A673 (cell line): ENCODE data around the gene KBTBD13. TPM values are rescaled to one million over a fixed set of nuclear protein-coding genes. Genes with fewer than 3 reads are reported as not detected.
A peak's percentile ranks its signal among the peaks of the same experiment; 100 is the strongest.

Experiments
- BruUV-seq: library from RNA; stranded (reverse); fragments of 400-500 nt; replicated peaks from 2 replicates; lab custom pipeline; 2021; lab: Mats Ljungman, UMichigan
- CTCF ChIA-PET: fragments of 300-600 bp; sonication (Branson Sonifier 250); formaldehyde crosslinking; loops from one replicate; lab custom pipeline; 2022; ENCODE audit warnings: antibody characterized with exemption; lab: Charles Lee
- POLR2A ChIA-PET: fragments of 300-600 bp; sonication (Branson Sonifier 250); formaldehyde crosslinking; loops from one replicate; lab custom pipeline; 2022; ENCODE audit warnings: antibody characterized with exemption; ENCODE audit not compliant: low non-redundant PET; lab: Charles Lee
- DNase-seq: peaks from one replicate; pipeline ENCODE4 v3.0.0-alpha.2; 2015; ENCODE audit warnings: low spot score
- H3K27ac ChIP-seq: fragments of 200-600 bp; sonication (generic); 2 replicates; pipeline ENCODE4 v1.5.1; 2016; ENCODE audit warnings: mixed run types, low read depth, mild to moderate bottlenecking, mixed read lengths, antibody characterized with exemption, low read length; ENCODE audit not compliant: poor library complexity, severe bottlenecking
- H3K27me3 ChIP-seq: fragments of 200-600 bp; sonication (generic); replicated peaks from 2 replicates; pipeline ENCODE4 v1.6.1; 2017; ENCODE audit warnings: mixed run types, low read depth, mild to moderate bottlenecking, mixed read lengths, antibody characterized with exemption, low read length; ENCODE audit not compliant: insufficient read depth, poor library complexity
- H3K36me3 ChIP-seq: fragments of 200-600 bp; sonication (generic); 2 replicates; pipeline ENCODE4 v1.6.1; 2016; ENCODE audit warnings: mixed run types, mild to moderate bottlenecking, mixed read lengths, antibody characterized with exemption, low read length; ENCODE audit not compliant: insufficient read depth, poor library complexity, severe bottlenecking
- H3K4me1 ChIP-seq: fragments of 200-600 bp; sonication (generic); 2 replicates; pipeline ENCODE4 v1.6.1; 2017; ENCODE audit warnings: mixed run types, mild to moderate bottlenecking, mixed read lengths, antibody characterized with exemption, low read length; ENCODE audit not compliant: insufficient read depth, poor library complexity, severe bottlenecking
- H3K4me3 ChIP-seq: fragments of 200-600 bp; sonication (generic); 2 replicates; pipeline ENCODE4 v1.5.1; 2016; ENCODE audit warnings: low read depth, mixed run types, mild to moderate bottlenecking, mixed read lengths, low read length; ENCODE audit not compliant: poor library complexity, severe bottlenecking
- H3K9me3 ChIP-seq: fragments of 200-600 bp; sonication (generic); 2 replicates; pipeline ENCODE4 v1.6.1; 2016; ENCODE audit warnings: mixed run types, low read depth, mild to moderate bottlenecking, mixed read lengths, antibody characterized with exemption, low read length; ENCODE audit not compliant: poor library complexity, severe bottlenecking
- EZH2 ChIP-seq: fragments of 200-600 bp; sonication (generic); IDR thresholded peaks from 2 replicates; pipeline ENCODE4 v1.6.1; 2017; ENCODE audit warnings: borderline replicate concordance, low read depth, mild to moderate bottlenecking, mixed read lengths, antibody characterized with exemption, low read length; ENCODE audit not compliant: poor library complexity, severe bottlenecking
- intact Hi-C: fragments of 100-400 bp; cut with micrococcal nuclease; formaldehyde crosslinking; loops from one replicate; pipeline ENCODE4 v1.10.0; 2022; ENCODE audit not compliant: unreplicated experiment
- total RNA-seq: library from RNA; stranded (reverse); gene quantifications from 2 replicates; pipeline ENCODE4 v1.2.3, GENCODE V29; 2021
- TF ChIP-seq, protein P1 (sequence below): fragments of 300-800, 200-600 bp; sonication (generic); conservative IDR thresholded peaks from 2 replicates; pipeline ENCODE4 v1.5.1; 2017; ENCODE audit warnings: low read depth, mild to moderate bottlenecking, antibody characterized with exemption, low read length, moderate library complexity, mixed read lengths

Gene KBTBD13
- total RNA-seq, 1 experiment from 2014 or later = not detected

- intact Hi-C loops = no loop called here
- H3K4me3 ChIP-seq = no peak overlapping the region
- no peak for DNase-seq
- H3K4me1 ChIP-seq = no peaks in the 10 kb centered on the region
- H3K27ac ChIP-seq = no peak overlapping the region
- TF ChIP-seq, protein P1, sequence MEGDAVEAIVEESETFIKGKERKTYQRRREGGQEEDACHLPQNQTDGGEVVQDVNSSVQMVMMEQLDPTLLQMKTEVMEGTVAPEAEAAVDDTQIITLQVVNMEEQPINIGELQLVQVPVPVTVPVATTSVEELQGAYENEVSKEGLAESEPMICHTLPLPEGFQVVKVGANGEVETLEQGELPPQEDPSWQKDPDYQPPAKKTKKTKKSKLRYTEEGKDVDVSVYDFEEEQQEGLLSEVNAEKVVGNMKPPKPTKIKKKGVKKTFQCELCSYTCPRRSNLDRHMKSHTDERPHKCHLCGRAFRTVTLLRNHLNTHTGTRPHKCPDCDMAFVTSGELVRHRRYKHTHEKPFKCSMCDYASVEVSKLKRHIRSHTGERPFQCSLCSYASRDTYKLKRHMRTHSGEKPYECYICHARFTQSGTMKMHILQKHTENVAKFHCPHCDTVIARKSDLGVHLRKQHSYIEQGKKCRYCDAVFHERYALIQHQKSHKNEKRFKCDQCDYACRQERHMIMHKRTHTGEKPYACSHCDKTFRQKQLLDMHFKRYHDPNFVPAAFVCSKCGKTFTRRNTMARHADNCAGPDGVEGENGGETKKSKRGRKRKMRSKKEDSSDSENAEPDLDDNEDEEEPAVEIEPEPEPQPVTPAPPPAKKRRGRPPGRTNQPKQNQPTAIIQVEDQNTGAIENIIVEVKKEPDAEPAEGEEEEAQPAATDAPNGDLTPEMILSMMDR = no peak
- TF ChIP-seq EZH2 = no peak
- no TSS peak for BruUV-seq
- no peaks in the 10 kb centered on the region for H3K27me3 ChIP-seq
- peaks cover 5% of the 10 kb centered on the region for H3K36me3 ChIP-seq
- no peaks in the 10 kb centered on the region for H3K9me3 ChIP-seq
- ChIA-PET POLR2A (no interaction called here), CTCF (no interaction called here)
Observed at GRCh38 chr15:65100442-65100841, 23.9 kb downstream of the KBTBD13 start.

- Histone ChIP-seq H3K27me3 (no peaks in the 10 kb centered on the region), H3K27ac (no peak overlapping the region), H3K4me1 (no peaks in the 10 kb centered on the region), H3K9me3 (no peaks in the 10 kb centered on the region), H3K36me3 (peaks cover 5% of the 10 kb centered on the region), H3K4me3 (no peak overlapping the region)
- TF ChIP-seq, protein P1 = peak; percentile 96
- no peak for TF ChIP-seq EZH2
- CTCF ChIA-PET = interaction anchor here (0.6 to 1.7 kb wide), 12 partner anchors 9 to 75 kb away, joined by 3 to 12 read pairs (median 4); no protein-coding TSS in a partner anchor
- BruUV-seq = no TSS peak
- intact Hi-C loops = loop anchor here (1.0 kb wide), 2 partner anchors 47 to 68 kb away; no protein-coding TSS in a partner anchor
- DNase-seq = peak; percentile 80
- POLR2A ChIA-PET = no interaction called here
Observed at GRCh38 chr15:65101411-65101890, 24.9 kb downstream of the KBTBD13 start.

DNA sequence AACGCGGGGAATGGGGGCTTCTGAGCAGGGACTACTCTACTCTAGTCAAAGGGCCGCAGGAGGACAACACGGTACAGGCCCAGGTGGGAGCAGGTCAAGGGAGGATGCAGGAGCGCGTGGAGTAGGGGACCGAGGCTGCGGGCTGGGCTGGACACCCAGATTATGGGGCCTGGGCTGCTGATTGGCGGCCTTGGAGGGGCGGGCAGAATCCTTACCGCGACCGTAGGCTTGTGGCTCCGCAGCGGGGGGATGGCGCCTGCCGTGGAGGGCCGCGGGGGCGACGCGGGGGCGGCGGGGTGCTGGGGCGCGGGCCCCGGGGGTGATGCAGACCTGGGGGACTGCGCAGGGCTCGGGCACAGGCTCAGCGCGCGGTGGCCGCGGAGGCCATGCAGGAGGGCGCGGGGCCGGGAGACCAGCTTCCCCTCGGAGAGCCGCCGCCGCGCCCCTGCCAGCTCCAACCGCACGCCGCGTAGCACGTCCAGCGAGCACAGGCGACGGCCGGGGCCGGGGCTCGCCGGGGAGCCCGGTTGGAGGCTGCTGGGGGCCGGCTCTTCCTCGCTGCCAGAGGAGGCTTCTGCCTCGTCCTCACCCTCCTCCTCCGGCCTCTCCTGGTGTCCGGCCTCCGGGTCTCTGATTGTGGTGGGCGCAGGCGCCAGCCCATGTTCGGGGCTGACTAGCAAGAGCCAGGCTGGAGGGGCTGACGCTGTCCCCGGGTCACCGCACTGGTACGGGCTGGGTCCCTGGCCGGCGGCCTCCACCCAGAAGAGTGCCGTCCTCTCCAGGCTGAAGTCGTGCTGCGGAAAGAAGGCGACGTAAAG is 25.6 kb downstream of the KBTBD13 start:
- peaks cover 5% of the 10 kb centered on the region for H3K36me3 ChIP-seq

More for the DNA sequence above, 25.6 kb downstream of the KBTBD13 start:
- Histone ChIP-seq H3K4me1 (no peaks in the 10 kb centered on the region), H3K9me3 (no peaks in the 10 kb centered on the region), H3K27me3 (no peaks in the 10 kb centered on the region), H3K4me3 (no peak overlapping the region), H3K27ac (no peak overlapping the region)
- ChIA-PET CTCF (interaction anchor here (0.6 to 1.7 kb wide), 13 partner anchors 9 to 75 kb away, joined by 3 to 12 read pairs (median 5); no protein-coding TSS in a partner anchor), POLR2A (no interaction called here)
- no TSS peak for BruUV-seq
- intact Hi-C loops = loop anchor here (1.0 kb wide), 2 partner anchors 48 to 69 kb away; no protein-coding TSS in a partner anchor
- DNase-seq = no peak
- no peak for TF ChIP-seq EZH2
- TF ChIP-seq, protein P1 = peak; percentile 9; the same call in 1 of the 2 replicates
